ENCODE data around the gene B4GALT6. TPM values are rescaled to one million over a fixed set of nuclear protein-coding genes. Genes with fewer than 3 reads are reported as not detected.

B4GALT6 gene
- total RNA-seq, 1 experiment from 2014 or later: 16.1 TPM

DNA sequence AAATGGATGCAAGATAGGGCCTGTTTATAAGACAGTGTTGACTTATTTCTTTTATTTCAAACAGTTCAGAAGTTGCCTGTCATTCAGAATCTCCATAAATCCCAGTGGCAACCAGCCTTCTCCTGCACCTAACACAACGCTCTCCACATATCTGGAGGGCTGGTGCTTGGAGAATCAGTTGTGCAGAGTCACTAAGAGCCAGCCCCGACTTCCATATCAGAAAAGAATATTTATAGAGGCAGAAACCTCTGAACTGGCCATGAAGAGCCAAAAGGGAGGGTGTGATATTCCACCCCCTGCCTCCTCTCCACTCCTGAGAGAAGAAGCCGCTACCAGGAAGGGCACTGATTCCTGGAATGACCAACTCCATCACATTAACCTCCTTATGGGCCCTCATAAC lies 34.0 kb upstream of the B4GALT6 start:
- Histone ChIP-seq H3K27ac (ENCODE audit: low read depth, low read length) (no peak overlapping the region), H3K9me2 (ENCODE audit: insufficient read depth) (no peaks in the 10 kb centered on the region), H3K4me1 (ENCODE audit: control insufficient read depth in 1 of 2, insufficient read depth in 2 of 2, low read length in 2 of 2) (no peaks in the 10 kb centered on the region), H2AFZ (ENCODE audit: low read depth, low read length, poor library complexity, severe bottlenecking) (no peak overlapping the region), H3K27me3 (ENCODE audit: insufficient read depth, low read length) (no peaks in the 10 kb centered on the region), H3K4me3 (replicated peaks in 1 of 2; ENCODE audit: low read depth in 1 of 2, low read length in 2 of 2) (no peak overlapping the region), H3K9ac (ENCODE audit: low read length) (no peak overlapping the region), H3K4me2 (ENCODE audit: low read length) (no peak overlapping the region), H3K9me3 (ENCODE audit: control insufficient read depth in 1 of 2, insufficient read depth in 1 of 2, low read depth in 1 of 2, low read length in 2 of 2) (peaks cover 6 to 7% of the 10 kb centered on the region in 2 experiments; a peak in 2 of 4 replicates), H3K36me3 (ENCODE audit: control insufficient read depth in 1 of 2, insufficient read depth in 2 of 2, low read length in 2 of 2) (no peaks in the 10 kb centered on the region), H3K79me2 (ENCODE audit: insufficient read depth, low read length) (no peaks in the 10 kb centered on the region), H4K20me1 (ENCODE audit: insufficient read depth) (no peaks in the 10 kb centered on the region)
- DNase-seq (ENCODE audit: low read depth, low spot score) (no peak), ATAC-seq (no peak)
- POLR2A ChIA-PET: no interaction called here
- no TSS peak for BruUV-seq (replicated peaks)
- TF ChIP-seq JUND (IDR thresholded peaks at IDR 0.05) (no peak), ATF3 (IDR thresholded peaks at IDR 0.05) (no peak), ZFX (IDR thresholded peaks at IDR 0.05) (no peak), SP1 (IDR thresholded peaks at IDR 0.05; ENCODE audit: low read depth) (no peak), RAD21 (IDR thresholded peaks at IDR 0.05; ENCODE audit: low read depth) (no peak), ZNF274 (IDR thresholded peaks at IDR 0.05; ENCODE audit: low read depth, low read length) (no peak), POLR2AphosphoS5 (IDR thresholded peaks at IDR 0.05; ENCODE audit: low read depth, low read length) (no peak), EZH2 (IDR thresholded peaks at IDR 0.05) (no peak), TCF7L2 (IDR thresholded peaks at IDR 0.05; ENCODE audit: borderline replicate concordance, extremely low read depth, insufficient read depth, insufficient read length) (no peak), POLR2A (IDR thresholded peaks at IDR 0.05; ENCODE audit: borderline replicate concordance, extremely low read depth, insufficient read depth, insufficient read length) (no peak), SRF (IDR thresholded peaks at IDR 0.05; ENCODE audit: low read depth) (no peak), ELF1 (IDR thresholded peaks at IDR 0.05; ENCODE audit: borderline replicate concordance, low read depth) (no peak), EZH2phosphoT487 (IDR thresholded peaks at IDR 0.05; ENCODE audit: borderline replicate concordance) (no peak), YY1 (IDR thresholded peaks at IDR 0.05; ENCODE audit: extremely low read depth, insufficient replicate concordance, low read depth, low read length) (no peak), CTCF (IDR thresholded peaks at IDR 0.05 in 2 of 3, conservative IDR thresholded peaks at IDR 0.05 in 1 of 3; ENCODE audit: borderline replicate concordance in 1 of 3, insufficient read depth in 1 of 3, low read depth in 2 of 3, low read length in 2 of 3) (no peak)
- TF ChIP-seq, protein P1, sequence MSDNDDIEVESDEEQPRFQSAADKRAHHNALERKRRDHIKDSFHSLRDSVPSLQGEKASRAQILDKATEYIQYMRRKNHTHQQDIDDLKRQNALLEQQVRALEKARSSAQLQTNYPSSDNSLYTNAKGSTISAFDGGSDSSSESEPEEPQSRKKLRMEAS (IDR thresholded peaks at IDR 0.05): no peak
- intact Hi-C loops (cut with micrococcal nuclease): no loop called here
- RAD21 ChIA-PET (ENCODE audit: low non-redundant PET in 1 of 2, low total read pairs in 2 of 2, uncharacterized antibody in 2 of 2, unreplicated experiment in 2 of 2): no interaction called here
- CTCF ChIA-PET: no interaction called here
